Measurements from ENCODE around the gene RTN3.

DNA sequence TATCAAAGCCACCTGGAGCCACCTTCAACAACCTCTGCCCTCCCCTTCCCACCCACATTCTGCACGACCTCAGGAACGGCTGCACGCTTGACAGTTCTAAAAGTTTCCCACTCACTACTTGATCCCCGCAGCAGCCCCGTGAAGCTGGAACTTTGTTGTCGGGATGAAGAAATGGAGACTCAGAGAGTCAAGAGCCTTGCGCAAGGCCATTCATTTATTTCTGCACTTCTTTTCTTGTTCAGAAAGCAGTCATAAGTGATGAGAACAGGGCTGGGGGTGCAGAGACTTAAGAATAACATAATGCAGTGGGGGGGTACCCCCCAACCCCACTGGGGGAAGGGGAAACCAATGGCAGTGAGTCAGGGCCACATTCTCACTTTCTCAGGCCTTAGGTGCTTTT, 89.5 kb downstream of the RTN3 start:
- TF ChIP-seq, protein P1, sequence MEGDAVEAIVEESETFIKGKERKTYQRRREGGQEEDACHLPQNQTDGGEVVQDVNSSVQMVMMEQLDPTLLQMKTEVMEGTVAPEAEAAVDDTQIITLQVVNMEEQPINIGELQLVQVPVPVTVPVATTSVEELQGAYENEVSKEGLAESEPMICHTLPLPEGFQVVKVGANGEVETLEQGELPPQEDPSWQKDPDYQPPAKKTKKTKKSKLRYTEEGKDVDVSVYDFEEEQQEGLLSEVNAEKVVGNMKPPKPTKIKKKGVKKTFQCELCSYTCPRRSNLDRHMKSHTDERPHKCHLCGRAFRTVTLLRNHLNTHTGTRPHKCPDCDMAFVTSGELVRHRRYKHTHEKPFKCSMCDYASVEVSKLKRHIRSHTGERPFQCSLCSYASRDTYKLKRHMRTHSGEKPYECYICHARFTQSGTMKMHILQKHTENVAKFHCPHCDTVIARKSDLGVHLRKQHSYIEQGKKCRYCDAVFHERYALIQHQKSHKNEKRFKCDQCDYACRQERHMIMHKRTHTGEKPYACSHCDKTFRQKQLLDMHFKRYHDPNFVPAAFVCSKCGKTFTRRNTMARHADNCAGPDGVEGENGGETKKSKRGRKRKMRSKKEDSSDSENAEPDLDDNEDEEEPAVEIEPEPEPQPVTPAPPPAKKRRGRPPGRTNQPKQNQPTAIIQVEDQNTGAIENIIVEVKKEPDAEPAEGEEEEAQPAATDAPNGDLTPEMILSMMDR (IDR thresholded peaks at IDR 0.05; ENCODE audit: insufficient read depth, low read length, poor library complexity, severe bottlenecking): no peak
- TF ChIP-seq EZH2phosphoT487 (conservative IDR thresholded peaks at IDR 0.05; ENCODE audit: low read length): no peak

Data from SU-DHL-6 (cell line).